ENCODE data around the gene RSL24D1.
"Not testable (repeated sequence)": the region's sequence is repeated elsewhere in the genome, so short reads cannot be mapped to it uniquely, and the experiment has no call there.

The RSL24D1 gene

DNA sequence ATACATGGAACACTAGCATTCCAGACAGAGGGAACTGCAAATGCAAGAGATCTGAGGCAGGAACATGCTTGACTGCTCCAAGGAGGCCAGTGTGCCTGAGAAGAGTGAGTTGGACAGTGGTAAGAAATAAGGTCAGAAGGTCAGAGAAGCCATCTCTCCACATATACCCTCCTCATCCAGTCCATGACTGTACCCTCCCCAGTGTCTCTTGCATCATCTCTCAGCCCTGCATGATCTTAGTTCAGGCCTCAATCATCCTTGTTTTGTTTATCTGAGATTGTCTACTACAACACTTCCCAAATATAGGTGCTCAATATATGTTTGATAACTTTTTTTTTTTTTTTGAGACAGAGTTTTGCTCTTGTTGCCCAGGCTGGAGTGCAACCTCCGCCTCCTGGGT is 5.5 kb upstream of the RSL24D1 start:
- no peak for DNase-seq

DNA sequence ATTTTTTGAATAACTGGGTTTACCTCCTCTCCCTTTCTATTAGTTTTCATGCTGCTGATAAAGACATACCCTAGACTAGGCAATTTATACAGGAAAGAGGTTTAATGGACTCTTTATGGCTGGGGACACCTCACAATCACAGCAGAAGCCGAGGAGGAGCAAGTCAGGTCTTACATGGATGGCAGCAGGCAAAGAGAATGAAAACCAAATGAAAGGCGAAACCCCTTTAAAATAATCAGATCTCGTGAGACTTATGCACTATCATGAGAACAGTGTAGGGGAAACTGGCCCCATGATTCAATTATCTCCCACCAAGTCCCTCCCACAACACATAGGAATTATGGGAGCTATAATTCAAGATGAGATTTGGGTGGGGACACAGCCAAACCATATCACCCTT is 2.0 kb upstream of the RSL24D1 start:
- no peak for DNase-seq

DNA sequence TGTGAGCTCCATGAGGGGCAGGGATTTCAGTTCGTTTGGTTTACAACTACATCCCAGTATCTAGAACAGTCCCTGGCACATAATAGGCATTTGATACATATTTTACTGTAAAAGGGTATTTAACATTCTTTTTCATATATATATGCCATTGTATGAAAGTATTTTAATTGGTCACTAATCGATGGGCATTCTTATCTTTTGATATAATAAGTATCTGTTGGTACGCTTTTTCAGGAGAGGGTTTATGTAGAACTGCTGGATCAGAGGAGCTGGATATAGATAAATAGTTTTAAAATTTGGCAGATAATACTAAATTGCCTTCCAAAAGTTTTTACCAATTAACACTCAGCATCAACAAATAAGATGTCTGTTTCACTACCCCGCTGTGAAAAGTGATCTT is 978 bp upstream of the RSL24D1 start:
- DNase-seq: no peak

DNA sequence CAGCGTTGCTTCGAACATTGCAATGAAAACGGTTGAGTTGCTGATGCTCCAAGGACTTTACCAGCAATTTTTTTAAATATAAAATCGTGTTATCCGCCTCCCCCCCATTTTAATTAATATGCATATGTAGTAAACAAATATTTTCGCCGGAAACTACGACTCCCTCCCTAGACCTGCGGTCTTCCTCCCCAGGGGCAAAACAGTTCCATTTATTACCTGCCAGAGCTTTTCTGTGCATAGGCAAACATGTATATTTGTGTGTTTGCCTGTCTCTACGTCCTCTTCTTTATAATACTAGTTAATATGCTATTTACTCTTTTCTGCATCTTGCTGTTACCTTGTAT is 593 bp upstream of the RSL24D1 start:
- peak; percentile 37 for DNase-seq

DNA sequence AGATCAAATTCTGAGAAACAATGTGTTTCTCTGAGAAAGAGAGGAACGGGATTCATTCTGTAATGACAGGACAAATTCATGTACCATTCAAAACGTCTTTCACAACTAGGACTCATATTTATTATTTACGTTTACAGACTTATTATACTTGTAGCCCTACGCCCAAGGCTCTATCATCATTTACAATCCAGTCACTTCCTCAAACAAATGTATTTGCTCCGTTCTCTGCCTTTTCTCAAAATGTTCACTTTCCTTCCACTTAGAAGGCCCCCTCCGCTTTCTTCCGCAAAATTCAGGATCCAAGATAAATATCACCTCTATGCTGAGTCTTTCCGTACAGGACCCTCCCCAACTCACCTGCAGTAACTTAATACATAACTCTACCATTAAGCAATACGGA is 745 bp downstream of the RSL24D1 start:
- peak; percentile 46 for DNase-seq

DNA sequence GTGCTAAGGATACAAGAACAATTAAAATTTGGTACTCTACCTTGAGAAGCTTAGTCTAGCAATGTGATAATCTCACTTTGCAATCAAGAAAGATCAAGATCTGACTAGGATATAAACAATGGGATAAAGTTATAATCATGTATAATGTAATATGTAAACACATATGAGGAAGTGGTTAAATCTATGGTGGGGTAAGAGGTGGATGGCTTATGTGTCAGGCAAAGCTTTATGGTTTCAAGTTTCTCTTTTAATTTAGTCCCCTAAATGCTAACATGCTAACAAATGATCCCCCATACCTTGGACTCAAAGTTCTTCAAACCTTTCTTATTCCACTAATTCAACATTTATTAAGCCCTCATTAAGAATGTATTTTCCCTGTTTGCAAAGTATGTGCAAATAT is 2.5 kb downstream of the RSL24D1 start:
- peak; percentile 30 for DNase-seq

DNA sequence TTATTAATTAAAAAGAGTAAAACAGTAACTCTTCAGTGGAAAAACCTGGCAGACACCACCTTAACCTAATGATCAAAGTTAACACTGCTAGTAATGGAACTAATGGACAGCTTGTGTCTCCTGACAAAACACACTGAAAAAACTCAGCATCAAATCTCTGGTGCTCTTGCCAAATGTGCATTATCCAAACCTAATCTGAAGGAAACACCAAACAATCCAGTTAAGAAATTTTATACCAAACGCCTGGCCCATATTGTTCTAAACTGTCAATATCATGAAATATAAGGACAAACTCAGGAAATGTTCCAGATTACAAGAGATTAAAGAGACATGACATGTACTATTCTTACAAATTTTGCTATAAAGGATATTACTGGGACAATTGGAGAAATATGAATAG is 10.4 kb downstream of the RSL24D1 start:
- DNase-seq: no peak

DNA sequence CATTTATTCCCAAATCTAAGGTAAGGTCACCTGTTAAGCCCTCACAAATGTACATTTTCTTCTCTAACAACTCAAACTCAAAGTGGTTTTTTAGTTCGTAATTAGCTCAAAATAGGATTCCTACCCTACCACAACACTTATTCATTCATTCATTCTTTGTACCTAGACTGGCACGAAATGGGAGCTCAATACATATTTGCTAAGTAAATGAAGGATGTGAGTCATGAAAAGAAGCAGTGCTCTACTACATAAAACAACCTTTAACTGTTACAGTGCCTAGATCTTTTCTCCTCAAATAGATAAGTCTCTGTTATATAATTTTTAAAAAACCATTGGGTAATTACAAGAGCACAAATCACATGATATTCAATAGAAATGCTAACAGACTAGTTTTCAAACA is 13.1 kb downstream of the RSL24D1 start:
- DNase-seq: no peak

DNA sequence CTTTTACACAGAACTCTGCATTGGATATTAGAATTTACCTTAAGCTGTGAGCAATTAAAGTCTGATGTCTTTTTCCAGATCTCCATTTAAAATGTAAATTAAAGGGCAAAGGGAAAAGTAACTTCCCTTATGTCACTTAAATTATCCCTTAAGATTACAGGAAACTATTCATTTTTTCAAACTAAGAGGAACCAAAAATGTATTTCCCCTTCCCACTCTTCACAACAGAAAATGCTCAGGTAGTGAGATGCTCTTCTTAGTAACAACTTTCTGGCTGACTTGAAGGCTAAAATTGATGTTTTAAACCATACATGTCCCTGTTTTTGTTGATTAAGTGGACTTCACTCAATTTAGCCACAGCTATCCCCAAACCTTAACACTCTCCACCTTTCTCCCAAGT is 17.6 kb downstream of the RSL24D1 start:
- DNase-seq: no peak

DNA sequence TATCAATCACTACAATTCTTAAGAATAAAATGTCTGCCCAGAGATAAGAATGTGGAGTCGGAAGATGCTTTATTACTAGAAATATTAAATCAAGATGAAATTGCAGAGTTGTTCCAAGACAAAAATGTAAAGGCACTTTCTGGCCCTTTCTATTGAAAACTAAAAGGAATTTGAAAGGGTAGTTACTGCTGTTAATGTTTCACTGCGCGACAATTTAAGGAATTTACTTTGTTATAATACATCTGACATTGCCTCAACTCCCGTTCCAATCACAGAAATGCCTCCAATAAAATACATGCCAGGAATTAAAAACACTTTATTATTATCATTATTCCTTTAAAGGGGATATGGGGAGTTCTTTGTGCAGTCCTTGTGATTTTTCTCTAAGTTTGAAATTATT is 26.4 kb downstream of the RSL24D1 start:
- DNase-seq: no peak

DNA sequence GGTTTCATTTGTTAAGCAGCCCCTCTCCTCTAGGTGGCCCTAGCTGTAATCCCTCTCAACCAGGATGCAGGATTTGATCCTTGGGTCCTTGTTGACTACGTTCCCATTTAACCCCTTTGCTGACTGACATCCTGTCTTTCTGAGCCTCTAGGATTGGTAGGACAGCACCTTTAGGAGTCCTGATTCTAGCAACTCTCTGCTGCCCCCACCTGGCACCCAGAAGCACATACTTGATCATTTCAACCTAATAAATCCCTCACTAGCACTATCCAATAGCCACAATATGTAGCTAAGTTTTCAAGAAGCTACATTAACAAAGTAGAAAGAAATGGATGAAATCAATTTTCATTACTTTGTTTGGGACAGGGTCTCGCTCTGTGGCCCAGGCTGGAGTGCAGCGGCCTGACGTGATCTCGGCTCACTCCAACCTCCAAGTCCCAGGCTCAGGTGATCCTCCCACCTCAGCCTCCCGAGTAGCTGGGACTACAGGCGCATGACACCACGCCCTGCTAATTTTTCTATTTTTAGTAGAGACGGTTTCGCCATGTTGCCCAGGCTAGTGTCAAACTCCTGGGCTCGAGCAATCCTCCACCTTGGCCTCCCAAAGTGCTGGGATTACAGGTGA is 28.3 kb downstream of the RSL24D1 start:
- peak; percentile 86 for DNase-seq

DNA sequence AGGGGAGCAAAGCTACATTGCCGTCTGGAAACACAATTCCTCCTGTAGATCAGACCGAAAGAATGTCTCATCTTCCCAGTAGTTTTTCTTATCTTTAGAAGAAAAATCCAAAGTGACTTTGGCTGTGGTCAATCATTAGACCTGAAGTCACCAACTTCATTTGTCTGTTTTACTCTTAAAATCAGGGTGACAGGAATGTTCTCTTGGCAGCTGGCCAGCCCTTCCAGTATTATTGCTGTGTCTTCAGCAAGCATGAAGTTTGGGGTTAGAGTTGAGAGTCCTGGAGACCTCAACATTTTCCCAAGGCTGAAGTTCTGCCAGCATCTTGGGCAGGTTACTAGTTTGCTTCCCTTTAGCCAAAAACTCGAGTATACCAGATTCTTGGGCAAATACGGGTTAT is 32.5 kb downstream of the RSL24D1 start:
- no peak for DNase-seq

DNA sequence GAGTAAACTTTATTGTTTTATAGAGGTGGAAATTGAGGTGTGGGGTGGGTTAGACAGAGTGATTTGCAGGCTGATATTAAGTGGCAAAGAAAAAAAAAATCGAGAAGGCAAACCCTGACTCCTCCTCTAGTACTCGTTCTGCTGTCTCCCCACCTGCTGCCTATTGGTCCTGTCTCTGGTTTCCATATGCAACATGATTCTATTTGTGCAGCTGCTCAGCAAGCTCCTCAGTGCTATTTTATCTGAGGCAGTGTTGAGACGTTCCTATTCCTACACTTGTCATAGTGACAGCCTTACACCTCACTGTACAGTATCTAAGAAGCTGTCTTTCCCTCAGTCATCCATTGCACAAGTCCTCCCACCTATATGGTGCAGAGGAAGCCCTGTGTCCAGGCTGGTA is 45.1 kb downstream of the RSL24D1 start:
- no peak for DNase-seq

DNA sequence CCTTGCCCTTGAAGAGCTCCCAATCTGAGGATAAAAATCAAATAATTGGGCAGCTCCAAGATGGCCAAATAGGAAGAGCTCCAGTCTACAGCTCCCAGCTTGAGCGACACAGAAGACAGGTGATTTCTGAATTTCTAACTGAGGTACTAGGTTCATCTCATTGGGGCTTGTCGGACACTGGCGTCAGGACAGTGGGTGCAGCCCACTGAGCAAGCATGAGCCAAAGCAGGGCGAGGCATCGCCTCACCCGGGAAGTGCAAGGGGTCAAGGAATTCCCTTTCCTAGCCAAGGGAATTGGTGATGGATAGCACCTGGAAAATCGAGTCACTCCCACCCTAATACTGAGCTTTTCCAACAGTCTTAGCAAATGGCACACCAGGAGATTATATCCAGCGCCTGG is 53.6 kb downstream of the RSL24D1 start:
- DNase-seq: not testable (repeated sequence)

DNA sequence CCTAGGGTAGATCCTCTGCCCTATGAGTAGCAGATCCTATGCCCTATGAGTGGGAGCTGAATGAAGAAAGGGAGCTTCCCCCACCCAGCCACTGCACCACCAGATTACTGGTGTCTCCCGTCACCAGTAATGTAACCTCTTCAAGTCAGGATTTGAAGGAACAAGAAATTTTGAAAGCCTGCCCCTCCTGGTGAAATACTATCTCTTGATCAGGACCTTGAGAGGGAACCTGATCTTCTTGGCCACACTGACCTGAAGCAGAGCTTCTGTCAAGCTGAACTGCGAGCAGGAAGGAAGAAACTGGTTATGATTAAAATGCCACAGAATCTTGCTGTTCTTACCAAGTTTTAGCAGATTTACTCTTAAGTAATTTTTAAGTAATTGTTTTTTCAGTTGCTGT is 62.8 kb downstream of the RSL24D1 start:
- DNase-seq: no peak

DNA sequence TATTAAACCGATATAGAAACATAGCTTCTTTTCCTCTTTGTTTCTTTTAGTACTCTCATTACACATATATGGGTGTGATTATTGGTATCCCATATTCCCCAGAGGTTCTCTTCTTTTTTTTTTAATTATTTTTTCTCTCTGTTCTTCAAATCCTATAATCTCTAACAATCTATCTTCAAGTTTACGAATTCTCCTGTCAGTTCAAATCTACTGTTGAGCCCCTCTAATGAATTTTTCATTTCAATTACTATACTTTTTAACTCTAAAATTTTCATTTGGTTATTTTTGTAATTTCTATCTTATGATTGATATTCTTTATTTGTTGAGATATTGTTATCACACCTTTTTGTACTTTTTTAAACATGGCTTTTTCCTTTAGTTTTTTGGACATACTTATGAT is 64.1 kb downstream of the RSL24D1 start:
- DNase-seq: no peak

Measured in hematopoietic multipotent progenitor cell treated with erythropoietin and hydrocortisone succinate and interleukin-3 and kit ligand, for 6 days (in vitro differentiated cells).